HepG2 (cell line): ENCODE data around the gene IPP. TPM values are rescaled to one million over a fixed set of nuclear protein-coding genes. Genes with fewer than 3 reads are reported as not detected.
A peak's percentile ranks its signal among the peaks of the same experiment; 100 is the strongest.

Experiments used
- BCL6 ChIP-seq: IDR thresholded peaks from 2 replicates; pipeline ENCODE4 v1.6.1; 2016; ENCODE audit warnings: missing genetic modification reagents, missing compliant biosample characterization
- DMAP1 ChIP-seq: IDR thresholded peaks from 2 replicates; pipeline ENCODE4 v1.6.1; 2016
- HNF4G ChIP-seq, 2 experiments: sonication (generic) in 1 of 2; formaldehyde crosslinking in 1 of 2; IDR thresholded peaks; 2 replicates each; pipeline versions ENCODE4 v1.4.0 to v1.6.1; 2011 to 2020; ENCODE audit warnings: borderline replicate concordance in 2 of 2, low read depth in 2 of 2, mild to moderate bottlenecking in 2 of 2, low read length in 1 of 2, missing genetic modification reagents in 1 of 2, moderate library complexity in 1 of 2
- HOXD1 ChIP-seq: sonication (generic); formaldehyde crosslinking; IDR thresholded peaks from 2 replicates; pipeline ENCODE4 v1.5.0; 2020; ENCODE audit warnings: missing genetic modification reagents
- KAT7 ChIP-seq: IDR thresholded peaks from 2 replicates; pipeline ENCODE4 v1.6.1; 2018; ENCODE audit warnings: borderline replicate concordance, missing compliant biosample characterization
- ZNF354B ChIP-seq: sonication (generic); formaldehyde crosslinking; IDR thresholded peaks from 2 replicates; pipeline ENCODE4 v1.8.0; 2022; ENCODE audit warnings: mild to moderate bottlenecking, missing genetic modification reagents
- ZNF652 ChIP-seq: IDR thresholded peaks from 2 replicates; pipeline ENCODE4 v1.6.1; 2016; ENCODE audit warnings: low read depth, borderline replicate concordance
- ZNF703 ChIP-seq: sonication (generic); formaldehyde crosslinking; IDR thresholded peaks from 2 replicates; pipeline ENCODE4 v1.5.1; 2020; ENCODE audit warnings: missing genetic modification reagents, mild to moderate bottlenecking, moderate library complexity, borderline replicate concordance
- polyA plus RNA-seq, 8 experiments: library from polyadenylated mRNA; depleted of rRNA in 3 of 8; stranded (reverse) in 7 of 8; unstranded in 1 of 8; fragments of >200 nt; fragmentation: Illumina TruSeq in 4 of 8; extraction: Trizol in 4 of 8; gene quantifications; 2 replicates each; pipeline versions ENCODE4 v1.2.1 to v1.2.3, GENCODE V29; 2011 to 2016; ENCODE audit warnings: low read depth in 4 of 8, missing spikeins in 1 of 8, mixed read lengths in 1 of 8; ENCODE audit not compliant: insufficient read depth in 1 of 8
- total RNA-seq, 5 experiments: library from RNA; depleted of rRNA; stranded (reverse); fragments of >200 nt; fragmentation: Illumina TruSeq; extraction: Trizol; gene quantifications; 2 replicates each; pipeline ENCODE4 v1.2.3, GENCODE V29; 2016; ENCODE audit warnings: low read depth in 1 of 5
- TF ChIP-seq, protein P1 (sequence below): sonication (generic); formaldehyde crosslinking; IDR thresholded peaks from 2 replicates; pipeline ENCODE4 v1.8.1; 2023; ENCODE audit warnings: mild to moderate bottlenecking, missing genetic modification reagents, borderline replicate concordance
- TF ChIP-seq, protein P2 (sequence below): IDR thresholded peaks from 2 replicates; pipeline ENCODE4 v1.6.1; 2016; ENCODE audit warnings: low read depth
- TF ChIP-seq, protein P3 (sequence below): IDR thresholded peaks from 2 replicates; pipeline ENCODE4 v1.6.1; 2016; ENCODE audit warnings: low read depth, missing genetic modification reagents, missing compliant biosample characterization
- TF ChIP-seq, protein P4 (sequence below): sonication (generic); formaldehyde crosslinking; IDR thresholded peaks from 2 replicates; pipeline ENCODE4 v1.4.0; 2020; ENCODE audit warnings: missing genetic modification reagents
- TF ChIP-seq, protein P5 (sequence below): sonication (generic); formaldehyde crosslinking; IDR thresholded peaks from 2 replicates; pipeline ENCODE4 v1.4.0; 2020; ENCODE audit warnings: missing genetic modification reagents, borderline replicate concordance
- TF ChIP-seq, protein P6 (sequence below): sonication (generic); formaldehyde crosslinking; IDR thresholded peaks from 2 replicates; pipeline ENCODE4 v1.5.0; 2020; ENCODE audit warnings: missing genetic modification reagents, mild to moderate bottlenecking, borderline replicate concordance

The IPP gene
- total and polyA plus RNA-seq, 2 of the 13 experiments (the other 11 are each of a cell fraction or from before 2014, with no cell fraction given) = 3.0 to 9.7 TPM

DNA sequence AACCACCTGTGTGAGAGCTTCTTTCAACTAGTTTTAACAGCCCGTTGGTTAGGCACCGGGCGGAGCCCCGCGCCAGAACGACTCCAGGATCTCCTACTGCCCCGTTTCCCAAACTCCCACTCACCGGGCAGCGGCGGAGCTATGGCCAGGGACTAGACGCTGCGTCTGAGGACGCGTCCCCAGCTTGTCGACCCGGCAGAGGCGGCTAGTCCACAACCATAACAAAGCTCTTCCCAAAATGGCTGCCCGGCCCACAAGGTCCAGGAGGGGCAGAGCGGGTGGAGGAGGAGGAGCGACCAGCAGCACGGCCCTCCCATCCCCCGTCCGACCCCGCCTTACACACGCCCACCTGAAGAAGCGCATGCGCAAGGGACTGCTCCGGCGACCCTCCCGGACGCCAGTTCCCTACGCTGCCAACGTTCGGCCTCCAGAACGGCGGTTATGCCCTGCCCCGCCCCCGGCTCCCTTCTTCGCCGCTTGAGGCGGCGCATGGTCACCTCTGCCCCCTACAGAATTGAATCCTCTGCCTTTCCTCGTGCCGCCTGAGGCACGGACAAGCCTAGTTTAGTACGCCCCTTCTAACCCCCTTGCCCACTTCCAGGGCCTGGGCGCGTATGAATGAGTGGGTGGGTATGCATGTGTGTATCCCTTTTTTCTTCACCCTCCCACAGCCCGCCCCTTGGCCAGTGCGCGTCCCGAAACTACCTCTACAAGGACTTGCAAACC, 64.0 kb downstream of the IPP start, which contains the start of gene GPBP1L1 (continued):
- TF ChIP-seq, protein P1, sequence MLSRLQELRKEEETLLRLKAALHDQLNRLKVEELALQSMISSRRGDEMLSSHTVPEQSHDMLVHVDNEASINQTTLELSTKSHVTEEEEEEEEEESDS (CRISPR knock-in tag) = no peak
- TF ChIP-seq, protein P2, sequence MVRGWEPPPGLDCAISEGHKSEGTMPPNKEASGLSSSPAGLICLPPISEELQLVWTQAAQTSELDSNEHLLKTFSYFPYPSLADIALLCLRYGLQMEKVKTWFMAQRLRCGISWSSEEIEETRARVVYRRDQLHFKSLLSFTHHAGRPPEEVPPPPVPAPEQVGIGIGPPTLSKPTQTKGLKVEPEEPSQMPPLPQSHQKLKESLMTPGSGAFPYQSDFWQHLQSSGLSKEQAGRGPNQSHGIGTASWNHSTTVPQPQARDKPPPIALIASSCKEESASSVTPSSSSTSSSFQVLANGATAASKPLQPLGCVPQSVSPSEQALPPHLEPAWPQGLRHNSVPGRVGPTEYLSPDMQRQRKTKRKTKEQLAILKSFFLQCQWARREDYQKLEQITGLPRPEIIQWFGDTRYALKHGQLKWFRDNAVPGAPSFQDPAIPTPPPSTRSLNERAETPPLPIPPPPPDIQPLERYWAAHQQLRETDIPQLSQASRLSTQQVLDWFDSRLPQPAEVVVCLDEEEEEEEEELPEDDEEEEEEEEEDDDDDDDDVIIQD = 0 out of 2 replicates have a peak, but pooled peaks have one; percentile 32
- TF ChIP-seq, protein P3, sequence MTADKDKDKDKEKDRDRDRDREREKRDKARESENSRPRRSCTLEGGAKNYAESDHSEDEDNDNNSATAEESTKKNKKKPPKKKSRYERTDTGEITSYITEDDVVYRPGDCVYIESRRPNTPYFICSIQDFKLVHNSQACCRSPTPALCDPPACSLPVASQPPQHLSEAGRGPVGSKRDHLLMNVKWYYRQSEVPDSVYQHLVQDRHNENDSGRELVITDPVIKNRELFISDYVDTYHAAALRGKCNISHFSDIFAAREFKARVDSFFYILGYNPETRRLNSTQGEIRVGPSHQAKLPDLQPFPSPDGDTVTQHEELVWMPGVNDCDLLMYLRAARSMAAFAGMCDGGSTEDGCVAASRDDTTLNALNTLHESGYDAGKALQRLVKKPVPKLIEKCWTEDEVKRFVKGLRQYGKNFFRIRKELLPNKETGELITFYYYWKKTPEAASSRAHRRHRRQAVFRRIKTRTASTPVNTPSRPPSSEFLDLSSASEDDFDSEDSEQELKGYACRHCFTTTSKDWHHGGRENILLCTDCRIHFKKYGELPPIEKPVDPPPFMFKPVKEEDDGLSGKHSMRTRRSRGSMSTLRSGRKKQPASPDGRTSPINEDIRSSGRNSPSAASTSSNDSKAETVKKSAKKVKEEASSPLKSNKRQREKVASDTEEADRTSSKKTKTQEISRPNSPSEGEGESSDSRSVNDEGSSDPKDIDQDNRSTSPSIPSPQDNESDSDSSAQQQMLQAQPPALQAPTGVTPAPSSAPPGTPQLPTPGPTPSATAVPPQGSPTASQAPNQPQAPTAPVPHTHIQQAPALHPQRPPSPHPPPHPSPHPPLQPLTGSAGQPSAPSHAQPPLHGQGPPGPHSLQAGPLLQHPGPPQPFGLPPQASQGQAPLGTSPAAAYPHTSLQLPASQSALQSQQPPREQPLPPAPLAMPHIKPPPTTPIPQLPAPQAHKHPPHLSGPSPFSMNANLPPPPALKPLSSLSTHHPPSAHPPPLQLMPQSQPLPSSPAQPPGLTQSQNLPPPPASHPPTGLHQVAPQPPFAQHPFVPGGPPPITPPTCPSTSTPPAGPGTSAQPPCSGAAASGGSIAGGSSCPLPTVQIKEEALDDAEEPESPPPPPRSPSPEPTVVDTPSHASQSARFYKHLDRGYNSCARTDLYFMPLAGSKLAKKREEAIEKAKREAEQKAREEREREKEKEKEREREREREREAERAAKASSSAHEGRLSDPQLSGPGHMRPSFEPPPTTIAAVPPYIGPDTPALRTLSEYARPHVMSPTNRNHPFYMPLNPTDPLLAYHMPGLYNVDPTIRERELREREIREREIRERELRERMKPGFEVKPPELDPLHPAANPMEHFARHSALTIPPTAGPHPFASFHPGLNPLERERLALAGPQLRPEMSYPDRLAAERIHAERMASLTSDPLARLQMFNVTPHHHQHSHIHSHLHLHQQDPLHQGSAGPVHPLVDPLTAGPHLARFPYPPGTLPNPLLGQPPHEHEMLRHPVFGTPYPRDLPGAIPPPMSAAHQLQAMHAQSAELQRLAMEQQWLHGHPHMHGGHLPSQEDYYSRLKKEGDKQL (CRISPR knock-in tag) = 0 out of 2 replicates have a peak, but pooled peaks have one; percentile 2
- TF ChIP-seq ZNF703 (peak; percentile 59; the same call in 1 of the 2 replicates), DMAP1 (peak; percentile 59; the same call in 1 of the 2 replicates), BCL6 (CRISPR knock-in tag) (peak; percentile 22; the same call in 1 of the 2 replicates), ZNF652 (CRISPR knock-in tag) (peak; percentile 12; the same call in 1 of the 2 replicates), HNF4G (IDR thresholded peaks at IDR 0.05; ENCODE audit: borderline replicate concordance, low read depth, low read length) (no peak), HNF4G (CRISPR knock-in tag; IDR thresholded peaks at IDR 0.05; ENCODE audit: borderline replicate concordance, low read depth) (no peak; the same call in 1 of the 2 replicates), HOXD1 (CRISPR knock-in tag) (peak; percentile 8; the same call in 1 of the 2 replicates), KAT7 (CRISPR knock-in tag) (0 out of 2 replicates have a peak, but pooled peaks have one; percentile 38), ZNF354B (peak; percentile 86; the same call in 1 of the 2 replicates)
- TF ChIP-seq, protein P4, sequence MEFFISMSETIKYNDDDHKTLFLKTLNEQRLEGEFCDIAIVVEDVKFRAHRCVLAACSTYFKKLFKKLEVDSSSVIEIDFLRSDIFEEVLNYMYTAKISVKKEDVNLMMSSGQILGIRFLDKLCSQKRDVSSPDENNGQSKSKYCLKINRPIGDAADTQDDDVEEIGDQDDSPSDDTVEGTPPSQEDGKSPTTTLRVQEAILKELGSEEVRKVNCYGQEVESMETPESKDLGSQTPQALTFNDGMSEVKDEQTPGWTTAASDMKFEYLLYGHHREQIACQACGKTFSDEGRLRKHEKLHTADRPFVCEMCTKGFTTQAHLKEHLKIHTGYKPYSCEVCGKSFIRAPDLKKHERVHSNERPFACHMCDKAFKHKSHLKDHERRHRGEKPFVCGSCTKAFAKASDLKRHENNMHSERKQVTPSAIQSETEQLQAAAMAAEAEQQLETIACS = no peak
- TF ChIP-seq, protein P5, sequence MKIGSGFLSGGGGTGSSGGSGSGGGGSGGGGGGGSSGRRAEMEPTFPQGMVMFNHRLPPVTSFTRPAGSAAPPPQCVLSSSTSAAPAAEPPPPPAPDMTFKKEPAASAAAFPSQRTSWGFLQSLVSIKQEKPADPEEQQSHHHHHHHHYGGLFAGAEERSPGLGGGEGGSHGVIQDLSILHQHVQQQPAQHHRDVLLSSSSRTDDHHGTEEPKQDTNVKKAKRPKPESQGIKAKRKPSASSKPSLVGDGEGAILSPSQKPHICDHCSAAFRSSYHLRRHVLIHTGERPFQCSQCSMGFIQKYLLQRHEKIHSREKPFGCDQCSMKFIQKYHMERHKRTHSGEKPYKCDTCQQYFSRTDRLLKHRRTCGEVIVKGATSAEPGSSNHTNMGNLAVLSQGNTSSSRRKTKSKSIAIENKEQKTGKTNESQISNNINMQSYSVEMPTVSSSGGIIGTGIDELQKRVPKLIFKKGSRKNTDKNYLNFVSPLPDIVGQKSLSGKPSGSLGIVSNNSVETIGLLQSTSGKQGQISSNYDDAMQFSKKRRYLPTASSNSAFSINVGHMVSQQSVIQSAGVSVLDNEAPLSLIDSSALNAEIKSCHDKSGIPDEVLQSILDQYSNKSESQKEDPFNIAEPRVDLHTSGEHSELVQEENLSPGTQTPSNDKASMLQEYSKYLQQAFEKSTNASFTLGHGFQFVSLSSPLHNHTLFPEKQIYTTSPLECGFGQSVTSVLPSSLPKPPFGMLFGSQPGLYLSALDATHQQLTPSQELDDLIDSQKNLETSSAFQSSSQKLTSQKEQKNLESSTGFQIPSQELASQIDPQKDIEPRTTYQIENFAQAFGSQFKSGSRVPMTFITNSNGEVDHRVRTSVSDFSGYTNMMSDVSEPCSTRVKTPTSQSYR (CRISPR knock-in tag) = peak; percentile 54; the same call in 1 of the 2 replicates
- TF ChIP-seq, protein P6, sequence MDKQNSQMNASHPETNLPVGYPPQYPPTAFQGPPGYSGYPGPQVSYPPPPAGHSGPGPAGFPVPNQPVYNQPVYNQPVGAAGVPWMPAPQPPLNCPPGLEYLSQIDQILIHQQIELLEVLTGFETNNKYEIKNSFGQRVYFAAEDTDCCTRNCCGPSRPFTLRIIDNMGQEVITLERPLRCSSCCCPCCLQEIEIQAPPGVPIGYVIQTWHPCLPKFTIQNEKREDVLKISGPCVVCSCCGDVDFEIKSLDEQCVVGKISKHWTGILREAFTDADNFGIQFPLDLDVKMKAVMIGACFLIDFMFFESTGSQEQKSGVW (CRISPR knock-in tag) = no peak
